Mucosa of stomach (tissue), 1 donor: Measurements from ENCODE around the gene FAM107B.
"Not testable (repeated sequence)": the region's sequence is repeated elsewhere in the genome, so short reads cannot be mapped to it uniquely, and the experiment has no call there.

Experiments
- H3K27me3 ChIP-seq: one replicate; pipeline ENCODE4 v1.7.0; 2013; ENCODE audit warnings: mild to moderate bottlenecking, low read length; ENCODE audit not compliant: control insufficient read depth, insufficient read depth
- H3K36me3 ChIP-seq: one replicate; pipeline ENCODE4 v1.7.0; 2013; ENCODE audit warnings: low read length; ENCODE audit not compliant: control insufficient read depth, insufficient read depth
- H3K4me1 ChIP-seq: one replicate; pipeline ENCODE4 v1.7.0; 2013; ENCODE audit warnings: mild to moderate bottlenecking, low read length; ENCODE audit not compliant: control insufficient read depth, insufficient read depth
- H3K4me3 ChIP-seq: one replicate; pipeline ENCODE4 v1.7.0; 2013; ENCODE audit warnings: low read length
- H3K9ac ChIP-seq: one replicate; pipeline ENCODE4 v1.7.0; 2013; ENCODE audit warnings: mild to moderate bottlenecking, low read length, moderate library complexity
- H3K9me3 ChIP-seq: one replicate; pipeline ENCODE4 v1.7.0; 2013; ENCODE audit warnings: mild to moderate bottlenecking, low read length, moderate library complexity; ENCODE audit not compliant: control insufficient read depth
- donor health status: Pancreatic carcinoma.

FAM107B gene

GRCh38 chr10:14595526-14596182 is 179.0 kb downstream of the FAM107B start:
- H3K4me1 ChIP-seq: peaks cover 28% of the 10 kb centered on the region
- no peaks in the 10 kb centered on the region for H3K27me3 ChIP-seq
- H3K36me3 ChIP-seq: no peaks in the 10 kb centered on the region
- no peaks in the 10 kb centered on the region for H3K9me3 ChIP-seq
- no peak overlapping the region for H3K4me3 ChIP-seq
- H3K9ac ChIP-seq: no peak overlapping the region

DNA sequence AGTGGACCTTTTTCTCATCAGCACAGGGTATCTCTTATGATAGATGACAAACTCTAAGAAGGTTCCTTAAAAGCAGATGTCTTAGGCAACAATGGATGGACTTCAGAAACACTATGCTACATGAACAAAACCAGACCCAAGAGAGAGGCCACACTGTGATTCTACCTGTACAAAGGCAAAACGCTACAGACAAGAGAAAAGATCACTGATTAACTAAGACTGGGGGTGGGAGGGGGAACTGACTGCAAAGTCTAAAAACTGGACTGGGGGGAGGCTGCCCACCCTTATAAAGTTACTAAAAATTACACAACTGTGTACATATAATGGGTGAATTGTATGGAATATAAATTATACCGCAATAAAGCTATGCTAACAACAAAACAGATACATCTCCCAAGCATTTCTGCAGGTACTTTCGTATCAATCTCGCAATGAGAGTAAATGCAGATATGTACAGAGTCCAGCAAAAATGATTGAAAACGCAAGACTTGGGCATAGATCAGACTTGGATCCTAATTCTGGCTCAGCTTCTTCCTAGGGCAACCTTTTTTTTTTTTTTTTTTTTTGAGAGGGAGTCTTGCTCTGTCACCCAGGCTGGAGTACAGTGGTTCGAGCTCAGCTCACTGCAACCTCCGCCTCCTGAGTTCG is 179.7 kb downstream of the FAM107B start:
- peaks cover 28% of the 10 kb centered on the region for H3K4me1 ChIP-seq
- H3K9ac ChIP-seq: no peak overlapping the region
- H3K9me3 ChIP-seq: no peaks in the 10 kb centered on the region
- H3K36me3 ChIP-seq: no peaks in the 10 kb centered on the region
- H3K27me3 ChIP-seq: no peaks in the 10 kb centered on the region
- no peak overlapping the region for H3K4me3 ChIP-seq

DNA sequence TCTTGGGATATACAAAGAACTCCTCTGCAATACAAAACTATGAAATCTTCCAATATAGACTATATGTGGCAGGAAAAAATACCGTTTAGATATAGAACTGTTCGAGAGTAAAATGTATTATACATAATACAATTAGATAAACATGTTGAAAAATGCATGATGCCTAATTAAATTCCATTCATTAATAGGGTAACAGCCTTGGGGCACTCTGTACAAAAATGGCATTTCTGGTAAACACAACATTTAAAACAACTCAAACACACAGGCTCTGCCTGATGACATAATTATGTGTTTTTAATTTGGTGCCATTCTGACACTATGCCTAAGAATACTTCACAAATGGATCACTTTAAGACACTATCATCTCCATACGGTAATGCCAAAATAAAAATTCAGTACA is 180.9 kb downstream of the FAM107B start:
- H3K27me3 ChIP-seq: no peaks in the 10 kb centered on the region
- H3K9me3 ChIP-seq: no peaks in the 10 kb centered on the region
- no peak overlapping the region for H3K9ac ChIP-seq
- H3K4me3 ChIP-seq: no peak overlapping the region
- H3K36me3 ChIP-seq: no peaks in the 10 kb centered on the region
- peaks cover 24% of the 10 kb centered on the region for H3K4me1 ChIP-seq

DNA sequence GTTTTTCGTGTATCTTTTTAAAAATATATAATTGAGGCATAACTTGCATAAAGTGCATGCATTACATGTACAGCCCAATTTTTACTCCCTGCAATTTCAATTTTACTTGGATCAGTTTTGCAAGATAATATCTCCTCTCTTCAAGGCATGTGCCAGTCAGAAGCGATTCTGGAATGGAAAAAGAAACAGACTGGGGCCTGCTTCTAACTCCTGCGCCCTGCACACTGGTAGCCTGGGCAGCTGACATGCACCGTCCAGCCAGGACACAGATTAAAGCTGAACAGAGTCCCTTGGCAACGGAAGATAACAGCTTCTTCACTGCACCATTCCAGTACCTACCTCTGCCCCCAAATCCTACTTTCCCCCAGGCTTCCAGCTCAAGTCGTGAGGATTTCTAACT is 182.1 kb downstream of the FAM107B start:
- peaks cover 36% of the 10 kb centered on the region for H3K4me1 ChIP-seq
- H3K9me3 ChIP-seq: no peaks in the 10 kb centered on the region
- H3K9ac ChIP-seq: no peak overlapping the region
- no peaks in the 10 kb centered on the region for H3K36me3 ChIP-seq
- no peak overlapping the region for H3K4me3 ChIP-seq
- no peaks in the 10 kb centered on the region for H3K27me3 ChIP-seq

DNA sequence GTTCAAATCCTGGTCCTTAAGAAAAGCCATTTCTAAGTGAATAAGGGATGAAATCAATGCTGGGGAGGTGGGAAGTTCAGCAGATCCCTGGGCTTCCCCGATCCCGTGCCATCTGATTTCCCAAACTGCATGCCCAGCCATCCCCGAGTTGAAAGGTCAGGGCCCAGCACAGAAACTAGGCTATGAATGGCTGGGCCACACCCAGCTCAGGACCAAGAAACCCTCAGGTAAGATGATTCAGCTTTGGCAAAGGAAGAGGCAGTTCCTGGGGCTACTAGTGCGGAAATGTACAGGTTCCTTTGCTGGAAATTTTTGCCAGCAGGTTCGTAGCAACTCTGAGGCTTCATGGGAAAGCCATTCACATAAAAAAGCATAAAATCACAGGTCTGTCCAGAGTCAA is 182.7 kb downstream of the FAM107B start:
- no peak overlapping the region for H3K4me3 ChIP-seq
- H3K9ac ChIP-seq: no peak overlapping the region
- H3K9me3 ChIP-seq: no peaks in the 10 kb centered on the region
- H3K27me3 ChIP-seq: no peaks in the 10 kb centered on the region
- H3K36me3 ChIP-seq: no peaks in the 10 kb centered on the region
- H3K4me1 ChIP-seq: peaks cover 41% of the 10 kb centered on the region

DNA sequence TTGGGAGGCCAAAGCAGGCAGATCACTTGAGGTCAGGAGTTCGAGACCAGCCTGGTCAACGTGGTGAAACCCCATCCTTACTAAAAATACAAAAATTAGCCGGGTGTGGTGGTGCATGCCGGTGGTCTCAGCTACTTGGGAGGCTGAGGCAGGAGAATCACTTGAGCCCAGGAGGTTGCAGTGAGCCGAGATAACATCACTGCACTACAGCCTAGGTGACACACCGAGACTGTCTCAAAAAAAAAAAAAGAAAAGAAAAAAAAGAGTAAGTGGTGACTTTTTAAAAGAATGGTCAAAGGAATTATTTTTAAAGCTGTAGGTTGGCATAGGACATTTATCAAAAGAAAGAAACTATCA is 185.8 kb downstream of the FAM107B start:
- peaks cover 62% of the 10 kb centered on the region for H3K4me1 ChIP-seq
- not testable (repeated sequence) for H3K9ac ChIP-seq, H3K27me3 ChIP-seq, H3K36me3 ChIP-seq, H3K4me3 ChIP-seq, H3K9me3 ChIP-seq

GRCh38 chr10:14588084-14588937 is 186.4 kb downstream of the FAM107B start:
- H3K4me1 ChIP-seq: peaks cover 67% of the 10 kb centered on the region
- no peaks in the 10 kb centered on the region for H3K27me3 ChIP-seq
- peak overlapping the region; percentile 10 for H3K9ac ChIP-seq
- H3K4me3 ChIP-seq: no peak overlapping the region
- H3K9me3 ChIP-seq: no peaks in the 10 kb centered on the region
- no peaks in the 10 kb centered on the region for H3K36me3 ChIP-seq

- H3K9ac ChIP-seq: peak overlapping the region; percentile 30
- no peaks in the 10 kb centered on the region for H3K36me3 ChIP-seq
- peaks cover 65% of the 10 kb centered on the region for H3K4me1 ChIP-seq
- no peaks in the 10 kb centered on the region for H3K9me3 ChIP-seq
- H3K27me3 ChIP-seq: no peaks in the 10 kb centered on the region
- no peak overlapping the region for H3K4me3 ChIP-seq
These were observed 187.1 kb downstream of the FAM107B start for GRCh38 chr10:14587540-14588083.

DNA sequence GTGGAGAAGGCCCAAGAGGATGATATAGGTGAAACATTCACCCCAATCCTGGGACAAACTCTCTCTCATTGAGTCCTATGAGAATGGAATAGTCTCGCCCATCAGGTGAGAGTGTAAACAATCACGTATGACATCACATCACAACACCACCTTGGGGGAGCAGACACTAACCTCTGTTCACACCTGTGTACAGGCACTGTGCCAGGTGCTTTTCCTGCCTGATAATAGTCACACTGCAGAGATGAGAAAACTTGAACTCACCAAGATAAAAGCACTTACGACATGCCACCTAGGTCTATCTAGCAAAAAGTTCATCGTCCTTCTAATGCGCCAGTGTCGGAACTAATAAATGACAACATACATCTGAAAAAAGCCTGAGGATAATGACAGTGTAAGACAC is 187.8 kb downstream of the FAM107B start:
- Histone ChIP-seq H3K9ac (no peak overlapping the region), H3K4me1 (peaks cover 60% of the 10 kb centered on the region), H3K9me3 (no peaks in the 10 kb centered on the region), H3K4me3 (no peak overlapping the region), H3K36me3 (no peaks in the 10 kb centered on the region), H3K27me3 (no peaks in the 10 kb centered on the region)

GRCh38 chr10:14585287-14586193 is 189.2 kb downstream of the FAM107B start:
- Histone ChIP-seq H3K4me1 (peaks cover 70% of the 10 kb centered on the region), H3K9me3 (no peaks in the 10 kb centered on the region), H3K27me3 (no peaks in the 10 kb centered on the region), H3K36me3 (no peaks in the 10 kb centered on the region), H3K4me3 (no peak overlapping the region), H3K9ac (no peak overlapping the region)

- no peak overlapping the region for H3K4me3 ChIP-seq
- H3K9me3 ChIP-seq: no peaks in the 10 kb centered on the region
- H3K9ac ChIP-seq: no peak overlapping the region
- H3K27me3 ChIP-seq: no peaks in the 10 kb centered on the region
- H3K36me3 ChIP-seq: no peaks in the 10 kb centered on the region
- H3K4me1 ChIP-seq: peaks cover 79% of the 10 kb centered on the region
These were observed 190.0 kb downstream of the FAM107B start for GRCh38 chr10:14584661-14585060.
